ENCODE results near the gene ELF4. TPM values are rescaled to one million over a fixed set of nuclear protein-coding genes. Genes with fewer than 3 reads are reported as not detected.

ELF4 gene
- total RNA-seq, 1 experiment from 2014 or later: 0.81 TPM

DNA sequence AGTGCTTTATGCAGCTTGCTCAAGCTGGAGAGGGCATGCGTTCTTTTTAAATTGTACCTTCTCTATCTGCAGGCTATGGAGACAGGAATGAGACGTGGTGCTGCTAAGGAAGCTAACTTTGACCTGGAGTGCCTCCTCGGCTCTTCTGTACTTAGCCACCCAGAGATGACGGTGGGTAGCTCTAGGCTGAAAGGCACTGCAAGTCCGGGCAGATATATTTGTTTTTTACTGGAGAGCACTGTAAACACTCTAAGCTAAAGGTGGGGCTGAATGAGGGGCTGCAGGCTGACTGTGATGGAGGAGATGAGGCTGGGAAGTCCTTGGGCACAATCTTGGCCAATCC, 12.1 kb downstream of the ELF4 start:
- Histone ChIP-seq H4K8ac (replicated peaks; ENCODE audit: insufficient read length, low read depth, low read length) (no peak overlapping the region), H3K23ac (ENCODE audit: insufficient read length, low read depth, low read length) (no peak overlapping the region), H3T11ph (ENCODE audit: low read length) (no peak overlapping the region), H3K9ac (ENCODE audit: extremely low read depth, insufficient read length, low read length) (no peak overlapping the region), H3K27me3 (ENCODE audit: insufficient read depth, low read length) (no peaks in the 10 kb centered on the region), H4K91ac (ENCODE audit: insufficient read length, low read depth, low read length) (no peak overlapping the region), H4K5ac (ENCODE audit: insufficient read length, low read depth, low read length) (no peak overlapping the region), H2BK5ac (ENCODE audit: insufficient read length, low read length) (no peak overlapping the region), H3K23me2 (ENCODE audit: insufficient read length, low read depth, low read length, poor library complexity, severe bottlenecking) (no peaks in the 10 kb centered on the region), H3K27ac (ENCODE audit: insufficient read length, low read depth, low read length) (no peak overlapping the region), H3K4me1 (ENCODE audit: insufficient read depth, low read length) (no peaks in the 10 kb centered on the region), H2AK5ac (ENCODE audit: insufficient read length, low read length) (no peak overlapping the region), H3K79me1 (ENCODE audit: insufficient read depth, low read depth, low read length, poor library complexity, severe bottlenecking) (no peaks in the 10 kb centered on the region), H2BK12ac (ENCODE audit: insufficient read length, low read depth, low read length) (no peak overlapping the region), H3K4ac (ENCODE audit: low read depth, low read length) (no peak overlapping the region), H3K18ac (ENCODE audit: insufficient read length, low read depth, low read length) (no peak overlapping the region), H3K4me2 (ENCODE audit: insufficient read depth, insufficient read length, low read length) (no peak overlapping the region), H3K56ac (ENCODE audit: insufficient read length, low read depth, low read length) (no peak overlapping the region), H2BK15ac (ENCODE audit: low read depth, low read length) (no peak overlapping the region), H2BK120ac (ENCODE audit: low read depth, low read length, poor library complexity, severe bottlenecking) (no peak overlapping the region), H4K20me1 (ENCODE audit: control insufficient read depth, insufficient read depth, insufficient read length) (no peaks in the 10 kb centered on the region), H3K79me2 (ENCODE audit: insufficient read depth, low read length) (no peaks in the 10 kb centered on the region), H3K14ac (ENCODE audit: insufficient read depth, low read length) (no peak overlapping the region), H2BK20ac (ENCODE audit: low read depth, low read length, poor library complexity, severe bottlenecking) (no peak overlapping the region), H3K9me3 (ENCODE audit: control insufficient read depth, low read depth, low read length) (peaks cover 11% of the 10 kb centered on the region), H2AFZ (ENCODE audit: low read length) (no peak overlapping the region)
- Mint-ChIP-seq H3K9me3 (peaks cover 0 to 77% of the 10 kb centered on the region in 2 experiments; a peak in 4 of 5 replicates), H3K27me3 (ENCODE audit: low read depth) (no peaks in the 10 kb centered on the region; the same call in none of the 2 replicates), H3K36me3 (ENCODE audit: insufficient read depth in 1 of 3, low read depth in 3 of 3) (no peaks in the 10 kb centered on the region; a peak in 1 of 7 replicates), H3K4me3 (no peak overlapping the region), H3K4me1 (peaks cover 5 to 6% of the 10 kb centered on the region in 2 experiments), H3K27ac (no peak overlapping the region)
- no peak for DNase-seq
- WGBS (ENCODE audit: extremely low coverage, insufficient read length, low lambda C conversion rate): no CpG with 5 or more reads among the region's 5 CpGs
- TF ChIP-seq, protein P1, sequence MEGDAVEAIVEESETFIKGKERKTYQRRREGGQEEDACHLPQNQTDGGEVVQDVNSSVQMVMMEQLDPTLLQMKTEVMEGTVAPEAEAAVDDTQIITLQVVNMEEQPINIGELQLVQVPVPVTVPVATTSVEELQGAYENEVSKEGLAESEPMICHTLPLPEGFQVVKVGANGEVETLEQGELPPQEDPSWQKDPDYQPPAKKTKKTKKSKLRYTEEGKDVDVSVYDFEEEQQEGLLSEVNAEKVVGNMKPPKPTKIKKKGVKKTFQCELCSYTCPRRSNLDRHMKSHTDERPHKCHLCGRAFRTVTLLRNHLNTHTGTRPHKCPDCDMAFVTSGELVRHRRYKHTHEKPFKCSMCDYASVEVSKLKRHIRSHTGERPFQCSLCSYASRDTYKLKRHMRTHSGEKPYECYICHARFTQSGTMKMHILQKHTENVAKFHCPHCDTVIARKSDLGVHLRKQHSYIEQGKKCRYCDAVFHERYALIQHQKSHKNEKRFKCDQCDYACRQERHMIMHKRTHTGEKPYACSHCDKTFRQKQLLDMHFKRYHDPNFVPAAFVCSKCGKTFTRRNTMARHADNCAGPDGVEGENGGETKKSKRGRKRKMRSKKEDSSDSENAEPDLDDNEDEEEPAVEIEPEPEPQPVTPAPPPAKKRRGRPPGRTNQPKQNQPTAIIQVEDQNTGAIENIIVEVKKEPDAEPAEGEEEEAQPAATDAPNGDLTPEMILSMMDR (conservative IDR thresholded peaks at IDR 0.05): no peak

Data from H9 (cell line).